T-helper 2 cell treated with Interferon-gamma antibody and Interleukin-4, amounts not matched to agents 5 μg/mL and 100 μg/mL, for 36 hours (primary cell): ENCODE measurements around the gene UBASH3B.

ENCODE experiments used
- DNase-seq: peaks from one replicate; pipeline ENCODE4 v3.0.0; 2021; ENCODE audit warnings: low spot score
- H3K27ac Mint-ChIP-seq: one replicate; pipeline ENCODE4 v1.8.0; 2021; ENCODE audit warnings: mild to moderate bottlenecking, mixed read lengths
- H3K27me3 Mint-ChIP-seq: one replicate; pipeline ENCODE4 v1.8.0; 2021; ENCODE audit warnings: low read depth, mixed read lengths
- H3K36me3 Mint-ChIP-seq: one replicate; pipeline ENCODE4 v1.8.0; 2021; ENCODE audit warnings: low read depth, mixed read lengths
- H3K4me1 Mint-ChIP-seq: one replicate; pipeline ENCODE4 v1.8.0; 2021; ENCODE audit warnings: low read depth, mixed read lengths
- H3K4me3 Mint-ChIP-seq: one replicate; pipeline ENCODE4 v1.8.0; 2022; ENCODE audit warnings: mild to moderate bottlenecking, moderate library complexity, mixed read lengths
- H3K9me3 Mint-ChIP-seq: one replicate; pipeline ENCODE4 v1.8.0; 2021; ENCODE audit warnings: mixed read lengths

The UBASH3B gene

DNA sequence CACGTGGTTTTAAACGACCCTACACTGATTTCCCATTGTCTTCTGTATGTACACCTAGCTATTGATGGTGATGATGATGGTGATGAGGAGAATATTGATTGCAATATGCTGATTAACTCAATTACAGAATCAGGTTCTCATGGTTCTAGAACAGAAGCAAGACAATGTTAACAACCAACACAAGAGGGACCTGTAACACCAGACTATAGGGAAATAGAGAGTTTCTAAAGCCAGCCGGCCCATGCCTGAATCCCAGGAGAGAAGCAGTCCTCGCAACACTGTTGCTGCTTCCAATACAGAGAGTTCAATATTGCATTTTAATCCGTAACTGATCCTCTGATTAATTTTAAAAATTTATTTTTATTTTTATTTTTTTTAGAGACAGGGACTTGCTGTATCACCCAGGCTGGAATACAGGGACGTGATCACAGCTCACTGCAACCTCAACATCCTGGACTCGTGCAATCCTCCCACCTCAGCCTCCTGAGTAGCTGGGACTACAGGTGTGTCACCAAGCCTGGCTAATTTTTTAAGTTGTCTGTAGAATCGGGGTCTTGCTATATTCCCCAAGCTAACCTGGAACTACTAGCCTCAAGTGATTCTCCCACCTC is 22.2 kb upstream of the UBASH3B start:
- Mint-ChIP-seq H3K4me1 (peaks cover 7% of the 10 kb centered on the region), H3K36me3 (no peaks in the 10 kb centered on the region), H3K4me3 (no peak overlapping the region), H3K9me3 (no peaks in the 10 kb centered on the region), H3K27ac (no peak overlapping the region), H3K27me3 (peaks cover 8% of the 10 kb centered on the region)
- no peak for DNase-seq

DNA sequence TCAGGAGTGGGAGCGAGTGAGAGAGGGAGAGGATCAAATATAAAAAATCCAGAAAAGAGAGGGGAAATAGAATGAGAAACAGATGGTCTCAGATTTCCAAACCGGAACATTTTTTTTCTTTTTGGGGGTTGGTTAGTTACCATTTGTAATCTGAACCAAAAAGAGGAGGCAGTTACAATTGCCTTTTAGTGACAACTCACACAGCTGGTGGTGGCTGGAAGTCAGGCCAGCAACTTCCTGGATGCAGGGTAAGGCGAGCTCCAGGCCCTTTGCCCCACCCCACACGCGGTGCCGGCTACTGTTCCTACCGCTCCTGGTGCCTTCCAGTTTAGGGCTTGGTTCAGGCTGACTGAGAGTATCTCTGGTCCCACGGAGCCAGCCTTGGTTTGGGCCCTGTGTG is 21.0 kb upstream of the UBASH3B start:
- Mint-ChIP-seq H3K4me1 (peaks cover 7% of the 10 kb centered on the region), H3K27me3 (peaks cover 14% of the 10 kb centered on the region), H3K4me3 (no peak overlapping the region), H3K36me3 (no peaks in the 10 kb centered on the region), H3K27ac (no peak overlapping the region), H3K9me3 (no peaks in the 10 kb centered on the region)
- DNase-seq: no peak

DNA sequence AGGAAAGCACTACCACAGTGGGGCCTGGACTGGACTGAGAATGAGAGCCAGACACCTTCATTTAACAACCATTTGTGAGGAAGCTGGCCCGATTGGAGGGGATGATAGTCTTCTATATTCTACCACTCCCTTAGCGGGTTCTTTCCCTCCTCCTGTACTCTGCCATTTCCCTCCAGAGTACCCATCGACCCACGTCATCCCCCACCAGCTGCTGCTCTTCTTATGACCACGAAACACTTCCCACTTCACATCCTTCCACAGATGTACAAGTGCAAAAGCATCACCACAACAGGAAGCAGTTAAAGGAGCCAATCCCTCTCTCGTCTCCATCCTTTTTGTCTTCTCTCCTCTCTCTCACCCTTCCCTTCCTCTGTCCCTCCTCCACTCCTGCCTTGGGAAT is 18.0 kb upstream of the UBASH3B start:
- DNase-seq: no peak
- no peaks in the 10 kb centered on the region for H3K9me3 Mint-ChIP-seq
- H3K4me1 Mint-ChIP-seq: peaks cover 7% of the 10 kb centered on the region
- no peak overlapping the region for H3K27ac Mint-ChIP-seq
- no peak overlapping the region for H3K4me3 Mint-ChIP-seq
- H3K36me3 Mint-ChIP-seq: no peaks in the 10 kb centered on the region
- H3K27me3 Mint-ChIP-seq: peaks cover 9% of the 10 kb centered on the region

DNA sequence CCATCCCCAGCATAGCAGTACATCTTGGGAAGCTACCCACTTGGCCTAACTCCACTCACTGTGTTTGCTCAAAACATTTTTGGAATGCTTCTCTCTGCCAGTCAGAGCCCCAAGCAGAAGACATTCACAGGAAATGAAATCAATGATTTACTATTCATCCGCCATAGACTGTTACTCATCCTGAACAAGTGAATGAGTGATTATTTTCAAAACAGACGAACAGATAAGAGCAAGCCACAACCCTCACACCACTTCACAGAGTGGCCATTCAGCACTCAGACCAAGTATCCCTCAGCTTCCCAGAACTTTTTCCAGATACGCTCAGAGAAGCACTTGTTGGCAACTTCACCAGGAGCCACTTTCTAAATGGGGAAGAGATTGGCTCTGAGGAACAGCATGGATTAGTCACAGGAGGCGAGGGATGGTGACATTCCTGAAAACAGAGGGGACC is 13.0 kb upstream of the UBASH3B start:
- Mint-ChIP-seq H3K27ac (no peak overlapping the region), H3K4me3 (no peak overlapping the region), H3K27me3 (peaks cover 7% of the 10 kb centered on the region), H3K4me1 (peaks cover 3% of the 10 kb centered on the region), H3K9me3 (no peaks in the 10 kb centered on the region), H3K36me3 (no peaks in the 10 kb centered on the region)
- no peak for DNase-seq

DNA sequence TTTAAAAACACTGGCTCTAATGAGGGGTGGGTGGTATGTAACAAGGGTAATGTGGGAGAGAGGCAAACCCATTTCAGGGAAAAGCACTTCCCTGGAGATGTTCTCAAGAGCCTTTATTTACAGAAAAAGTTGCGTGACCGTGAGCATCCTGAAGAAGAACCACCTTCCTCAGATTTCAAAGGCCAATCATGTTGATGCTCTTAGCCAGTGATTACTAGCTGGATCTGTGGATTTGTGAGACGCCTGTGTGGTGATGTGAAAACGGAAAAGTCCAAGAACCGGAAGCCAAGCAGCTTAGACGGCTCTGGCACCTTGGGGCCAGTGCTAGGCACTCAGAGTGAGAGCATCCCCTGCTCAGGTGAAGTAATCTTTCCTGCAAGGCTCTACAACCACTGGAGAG is 12.6 kb upstream of the UBASH3B start:
- Mint-ChIP-seq H3K9me3 (no peaks in the 10 kb centered on the region), H3K27me3 (peaks cover 9% of the 10 kb centered on the region), H3K36me3 (no peaks in the 10 kb centered on the region), H3K4me1 (no peaks in the 10 kb centered on the region), H3K4me3 (no peak overlapping the region), H3K27ac (no peak overlapping the region)
- no peak for DNase-seq

DNA sequence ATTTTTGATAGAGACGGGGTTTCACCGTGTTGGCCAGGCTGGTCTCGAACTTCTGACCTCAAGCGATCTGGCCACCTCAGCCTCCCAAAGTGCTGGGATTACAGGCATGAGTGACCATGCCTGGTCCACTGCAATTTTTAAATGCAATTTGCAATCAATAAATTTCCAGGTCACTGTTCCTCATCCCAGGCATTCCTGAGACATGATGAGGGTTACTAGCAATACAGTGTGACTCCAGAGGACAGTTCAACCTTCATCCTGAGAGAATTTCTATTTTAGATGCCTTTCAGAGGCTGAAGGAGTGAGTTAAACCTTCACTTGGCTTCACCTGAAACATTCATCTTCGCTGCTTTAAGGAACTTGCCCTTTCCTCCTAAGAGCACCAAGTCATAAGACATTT is 9.7 kb upstream of the UBASH3B start:
- H3K36me3 Mint-ChIP-seq: no peaks in the 10 kb centered on the region
- peaks cover 14% of the 10 kb centered on the region for H3K27me3 Mint-ChIP-seq
- peaks cover 2% of the 10 kb centered on the region for H3K4me1 Mint-ChIP-seq
- H3K9me3 Mint-ChIP-seq: no peaks in the 10 kb centered on the region
- H3K27ac Mint-ChIP-seq: no peak overlapping the region
- DNase-seq: no peak
- no peak overlapping the region for H3K4me3 Mint-ChIP-seq

DNA sequence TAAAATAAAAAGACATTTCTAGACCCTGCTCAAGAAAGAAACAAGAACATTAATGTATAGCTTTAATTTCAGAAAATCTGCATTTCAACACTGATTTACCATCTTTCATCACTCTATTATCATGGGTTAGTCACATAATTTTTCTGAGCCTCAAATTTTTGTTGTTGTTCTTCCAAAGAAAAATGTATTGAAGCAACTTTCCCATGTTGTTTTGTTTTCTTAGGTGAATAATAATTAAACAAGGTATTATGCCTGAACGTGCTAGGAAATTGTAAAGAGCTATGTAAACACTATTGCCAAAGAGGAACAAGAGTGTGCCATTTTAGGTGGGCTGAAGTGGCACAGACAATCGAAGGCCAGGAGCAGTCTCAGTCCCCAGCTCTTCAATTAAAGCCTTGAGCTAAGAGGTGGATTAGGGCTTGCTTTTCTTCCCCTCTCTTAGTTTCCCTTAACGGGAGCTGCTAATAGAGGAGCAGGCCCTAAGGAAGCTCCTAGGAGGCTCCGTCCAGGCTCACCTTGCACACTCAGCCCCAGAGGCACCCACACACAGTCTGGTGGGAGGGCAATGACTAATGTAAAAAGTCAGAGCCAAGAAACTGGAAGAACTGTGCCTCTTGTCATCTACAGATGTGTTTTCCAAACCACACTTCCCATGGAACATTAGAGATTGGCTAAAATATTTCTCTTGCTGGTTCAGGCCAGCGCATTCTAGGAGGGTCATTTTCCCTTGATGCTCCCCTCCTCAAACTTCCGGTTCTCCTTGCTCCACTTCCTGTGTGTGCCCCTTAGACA is 8.8 kb upstream of the UBASH3B start:
- H3K27ac Mint-ChIP-seq: no peak overlapping the region
- no peak for DNase-seq
- no peaks in the 10 kb centered on the region for H3K9me3 Mint-ChIP-seq
- H3K36me3 Mint-ChIP-seq: no peaks in the 10 kb centered on the region
- H3K4me3 Mint-ChIP-seq: no peak overlapping the region
- H3K27me3 Mint-ChIP-seq: peaks cover 15% of the 10 kb centered on the region
- H3K4me1 Mint-ChIP-seq: peaks cover 2% of the 10 kb centered on the region

DNA sequence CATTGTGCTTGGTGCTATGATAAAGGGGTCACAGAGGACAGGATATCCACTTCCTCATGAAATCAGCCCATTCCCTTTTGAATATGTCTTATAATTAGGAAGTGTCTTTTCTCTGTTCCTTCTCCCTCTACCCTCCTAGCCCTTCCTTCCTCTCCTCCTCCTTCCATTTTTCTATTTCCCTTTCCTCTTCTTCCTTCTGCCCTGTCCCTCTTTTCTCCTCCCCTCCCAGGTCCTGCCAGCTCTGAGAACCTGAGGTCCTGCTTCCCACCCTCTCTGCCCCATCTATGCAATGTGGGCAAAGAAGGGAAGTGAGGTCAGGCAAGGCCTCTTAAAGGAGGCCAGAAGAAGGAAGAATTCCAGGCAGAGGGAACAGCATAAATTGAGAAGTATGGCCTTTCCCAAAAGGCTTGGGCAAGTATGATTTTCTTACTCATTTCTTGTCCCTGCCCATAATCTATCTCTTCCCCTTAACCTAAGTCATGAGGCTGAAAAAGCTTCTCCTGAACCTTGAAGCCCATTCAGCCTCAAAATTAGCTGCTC is 7.7 kb upstream of the UBASH3B start:
- Mint-ChIP-seq H3K36me3 (no peaks in the 10 kb centered on the region), H3K9me3 (no peaks in the 10 kb centered on the region), H3K27ac (no peak overlapping the region), H3K27me3 (peaks cover 24% of the 10 kb centered on the region), H3K4me1 (peaks cover 2% of the 10 kb centered on the region), H3K4me3 (no peak overlapping the region)
- DNase-seq: no peak

DNA sequence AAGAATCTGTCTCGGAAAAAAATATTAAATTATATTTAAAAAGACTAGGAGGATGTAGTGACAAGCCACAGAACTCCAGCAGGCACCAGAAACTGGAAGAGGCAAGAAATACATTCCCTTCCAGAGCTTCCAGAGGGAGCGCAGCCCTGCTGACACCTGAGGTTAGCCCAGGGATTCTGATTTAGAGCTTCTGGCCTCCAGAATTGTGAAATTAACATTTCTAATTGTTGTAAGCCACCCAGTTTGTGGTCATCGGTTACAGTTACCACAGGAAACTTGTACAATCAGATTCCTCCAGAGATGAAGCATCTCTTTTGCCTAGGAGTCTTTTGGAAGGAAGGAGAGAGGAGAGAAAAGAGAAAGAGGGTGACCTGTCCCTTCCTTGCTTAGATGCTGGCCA is 6.4 kb upstream of the UBASH3B start:
- Mint-ChIP-seq H3K4me1 (peaks cover 2% of the 10 kb centered on the region), H3K4me3 (no peak overlapping the region), H3K36me3 (no peaks in the 10 kb centered on the region), H3K27me3 (peaks cover 37% of the 10 kb centered on the region), H3K27ac (no peak overlapping the region), H3K9me3 (no peaks in the 10 kb centered on the region)
- no peak for DNase-seq

DNA sequence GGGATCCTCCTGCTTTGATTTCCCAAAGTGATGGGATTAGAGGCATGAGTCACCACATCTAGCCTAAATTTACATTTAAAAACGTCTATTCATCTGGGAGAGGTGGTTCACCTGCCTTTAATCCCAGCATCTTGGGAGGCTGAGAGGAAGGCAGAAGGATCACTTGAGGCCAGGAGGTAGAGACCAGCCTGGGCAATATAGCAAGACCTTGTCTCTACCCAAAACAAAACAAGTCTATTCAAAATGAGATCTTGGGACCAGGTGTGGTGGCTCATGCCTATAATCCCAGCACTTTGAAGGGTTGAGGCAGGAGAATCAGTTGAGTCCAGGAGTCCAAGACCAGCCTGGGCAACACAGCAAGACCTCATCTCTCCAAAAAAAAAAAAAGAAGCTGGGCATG is 4.9 kb upstream of the UBASH3B start:
- peaks cover 10% of the 10 kb centered on the region for H3K4me1 Mint-ChIP-seq
- peaks cover 52% of the 10 kb centered on the region for H3K27me3 Mint-ChIP-seq
- no peaks in the 10 kb centered on the region for H3K36me3 Mint-ChIP-seq
- DNase-seq: no peak
- no peaks in the 10 kb centered on the region for H3K9me3 Mint-ChIP-seq
- no peak overlapping the region for H3K4me3 Mint-ChIP-seq
- H3K27ac Mint-ChIP-seq: no peak overlapping the region

DNA sequence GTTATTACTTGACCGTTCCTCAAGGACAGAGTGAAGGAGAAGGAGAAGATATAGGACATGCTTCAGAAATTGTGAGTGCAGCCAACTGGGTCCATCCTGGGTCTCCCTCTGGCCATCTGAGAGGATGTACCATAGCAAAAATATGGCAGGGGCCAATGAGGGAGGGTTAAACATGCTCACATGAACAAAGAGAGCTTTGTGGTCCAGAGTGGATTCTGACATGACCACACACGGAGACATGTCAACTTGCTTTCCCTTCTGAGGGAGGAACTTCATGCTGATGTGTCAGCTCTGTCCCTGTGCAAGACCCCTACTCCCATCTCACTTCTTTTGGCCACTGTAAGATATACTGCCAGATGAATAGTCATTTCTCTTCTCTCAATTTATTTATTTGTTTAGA is 3.0 kb upstream of the UBASH3B start:
- Mint-ChIP-seq H3K27ac (no peak overlapping the region), H3K4me1 (peaks cover 13% of the 10 kb centered on the region), H3K9me3 (no peaks in the 10 kb centered on the region), H3K36me3 (no peaks in the 10 kb centered on the region), H3K27me3 (peaks cover 54% of the 10 kb centered on the region), H3K4me3 (no peak overlapping the region)
- no peak for DNase-seq

DNA sequence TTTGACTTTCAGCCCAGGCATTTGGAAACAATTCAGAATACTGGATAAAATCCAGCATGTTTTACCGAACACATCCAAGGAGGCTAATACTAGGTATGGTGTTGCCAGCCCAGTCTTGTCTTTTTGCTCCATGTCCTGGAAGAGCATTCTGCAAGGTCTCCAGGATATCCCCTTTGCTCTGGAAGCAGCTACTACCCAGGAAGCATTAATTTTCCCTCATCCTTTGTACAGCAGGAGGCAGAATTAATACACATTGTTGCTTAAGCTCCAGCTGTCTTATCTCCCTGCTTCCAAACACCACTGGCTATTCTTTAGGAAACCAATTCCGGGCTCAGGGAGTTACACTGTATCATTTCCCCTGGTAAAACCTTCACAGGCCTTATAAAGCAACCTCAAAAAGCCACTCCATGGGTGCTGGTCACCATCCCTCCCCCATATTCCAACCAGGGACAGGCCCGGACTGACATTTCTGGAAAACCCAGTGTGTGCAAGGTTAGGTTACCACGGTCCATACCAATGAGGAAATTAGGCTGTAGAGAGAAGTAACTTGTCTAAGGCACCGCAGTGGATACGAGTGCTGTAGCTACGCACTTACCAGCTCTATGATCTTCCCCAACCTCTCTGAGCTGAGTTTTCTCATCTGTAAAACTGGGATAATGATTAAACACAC is 1.5 kb upstream of the UBASH3B start:
- peaks cover 2% of the 10 kb centered on the region for H3K36me3 Mint-ChIP-seq
- peaks cover 13% of the 10 kb centered on the region for H3K4me1 Mint-ChIP-seq
- no peak for DNase-seq
- H3K27ac Mint-ChIP-seq: no peak overlapping the region
- no peak overlapping the region for H3K4me3 Mint-ChIP-seq
- H3K27me3 Mint-ChIP-seq: peaks cover 49% of the 10 kb centered on the region
- no peaks in the 10 kb centered on the region for H3K9me3 Mint-ChIP-seq

DNA sequence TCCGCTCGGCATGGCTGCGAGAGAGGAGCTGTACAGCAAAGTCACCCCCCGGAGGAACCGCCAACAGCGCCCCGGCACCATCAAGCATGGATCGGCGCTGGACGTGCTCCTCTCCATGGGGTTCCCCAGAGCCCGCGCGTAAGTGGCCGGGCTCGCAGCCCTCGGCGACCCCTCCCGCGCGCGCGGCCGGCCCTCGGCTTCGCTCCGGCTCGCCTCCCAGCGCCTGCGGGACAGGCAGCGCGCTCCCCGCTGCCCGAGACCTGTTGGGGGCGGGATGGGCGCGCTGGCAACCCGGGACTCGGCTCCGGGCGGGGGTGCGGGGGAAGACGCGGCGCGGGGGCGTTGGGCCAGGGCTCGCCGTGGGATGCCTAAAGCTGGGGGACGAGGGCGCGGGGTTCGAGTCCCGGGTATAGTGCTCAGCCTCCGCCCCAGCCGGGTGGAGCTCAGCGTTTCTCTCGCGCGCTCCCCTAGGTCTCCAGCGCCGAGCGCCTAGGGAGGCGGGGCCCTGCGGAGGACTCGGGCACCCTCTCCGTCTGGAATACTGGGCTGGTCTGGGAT is 630 bp downstream of the UBASH3B start:
- H3K4me3 Mint-ChIP-seq: peak overlapping the region; percentile 97
- DNase-seq: peak; percentile 53
- no peaks in the 10 kb centered on the region for H3K9me3 Mint-ChIP-seq
- H3K27me3 Mint-ChIP-seq: peaks cover 47% of the 10 kb centered on the region
- peak overlapping the region; percentile 75 for H3K27ac Mint-ChIP-seq
- peaks cover 2% of the 10 kb centered on the region for H3K36me3 Mint-ChIP-seq
- H3K4me1 Mint-ChIP-seq: peaks cover 11% of the 10 kb centered on the region

DNA sequence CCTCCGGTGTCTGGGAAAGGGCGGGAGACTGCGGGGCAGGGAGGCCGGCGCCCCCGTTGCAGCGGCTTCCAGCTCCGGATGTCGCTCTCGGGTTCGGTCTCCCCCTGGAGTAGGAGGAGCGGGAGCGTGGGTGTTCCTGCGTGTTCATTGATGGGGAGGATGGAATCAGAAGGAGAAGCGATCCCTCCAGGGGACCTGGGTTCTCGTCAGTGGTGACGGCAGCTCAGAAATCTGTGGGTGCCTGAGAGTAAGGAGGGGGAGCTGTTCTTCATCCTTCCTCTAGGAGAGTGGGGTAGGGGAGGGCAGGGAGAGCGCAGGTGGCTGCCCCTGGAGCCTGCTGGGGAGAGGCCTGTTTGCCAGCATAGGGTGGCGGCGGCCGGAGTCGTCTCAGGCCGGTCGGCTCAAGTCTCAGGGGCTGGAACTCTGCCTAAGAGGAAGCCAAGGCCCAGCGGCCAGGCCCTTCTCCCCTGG is 1.1 kb downstream of the UBASH3B start:
- Mint-ChIP-seq H3K27ac (peak overlapping the region; percentile 63), H3K4me1 (peaks cover 11% of the 10 kb centered on the region), H3K9me3 (no peaks in the 10 kb centered on the region), H3K36me3 (peaks cover 2% of the 10 kb centered on the region), H3K4me3 (peak overlapping the region; percentile 92), H3K27me3 (peaks cover 47% of the 10 kb centered on the region)
- DNase-seq: peak; percentile 28
